NCI-H524 (cell line): ENCODE data around the gene AK9.
"Not testable (repeated sequence)": the region's sequence is repeated elsewhere in the genome, so short reads cannot be mapped to it uniquely, and the experiment has no call there.

Source experiments
- DNase-seq, 2 experiments: peaks; one replicate each; lab custom pipeline; 2025; lab: John Stamatoyannopoulos, UW

The AK9 gene

DNA sequence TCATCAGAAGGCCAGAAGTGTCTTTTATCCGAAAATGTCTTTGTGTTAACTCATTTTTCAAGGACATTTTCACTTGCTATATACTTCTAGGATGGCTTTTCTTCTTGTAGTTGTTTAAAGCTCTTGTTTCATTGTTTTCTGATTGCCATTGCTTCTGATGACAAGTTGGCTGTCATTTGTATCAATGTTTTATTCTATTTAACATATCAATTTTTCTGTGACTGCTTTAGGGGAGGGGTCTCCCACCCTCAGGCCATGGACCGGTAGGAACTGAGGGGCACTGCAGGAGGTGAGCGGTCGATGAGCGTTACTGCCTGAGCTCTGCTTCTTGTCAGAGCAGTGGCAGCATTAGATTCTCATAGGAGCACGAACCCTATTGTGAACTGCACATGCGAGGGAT is 65.8 kb downstream of the AK9 start:
- no peak for DNase-seq

DNA sequence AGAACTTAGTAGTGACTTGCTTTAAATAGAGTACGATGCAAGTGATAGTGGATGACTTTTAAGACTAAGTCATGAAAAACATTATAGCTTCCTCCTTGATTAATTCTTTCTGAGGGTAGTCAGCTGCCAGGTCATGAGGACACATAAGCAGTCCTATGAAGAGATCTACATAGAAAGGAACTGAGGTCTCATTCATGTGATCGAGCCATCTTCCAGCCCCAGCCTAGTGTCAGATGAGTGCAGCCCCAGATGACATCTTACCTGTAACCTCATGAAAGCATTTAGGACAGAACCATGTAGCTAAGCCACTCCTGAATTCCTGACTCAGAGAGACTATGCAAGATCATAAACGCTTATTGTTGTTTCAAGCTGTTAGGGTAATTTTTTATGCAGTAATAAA is 67.7 kb downstream of the AK9 start:
- no peak for DNase-seq

DNA sequence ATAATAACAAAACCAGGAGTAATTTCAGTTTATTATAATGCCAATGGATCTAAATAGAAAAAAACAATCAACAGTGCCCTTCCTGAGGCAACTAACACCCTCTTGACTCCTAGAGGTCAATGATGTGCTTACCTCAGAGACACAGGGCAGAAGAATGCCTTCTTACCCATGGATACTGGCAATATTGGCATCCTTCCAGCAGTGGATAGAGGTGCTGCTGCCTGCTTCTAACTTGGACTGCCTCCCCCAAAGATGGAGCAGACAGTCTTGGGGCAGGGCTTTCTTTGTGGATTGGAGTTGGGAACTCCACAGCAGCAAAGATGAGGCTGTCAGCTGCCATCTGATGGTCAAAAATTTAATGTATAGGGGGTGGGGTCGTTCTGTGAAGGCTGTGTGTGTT is 78.7 kb downstream of the AK9 start:
- DNase-seq = peak in 1 of 2 experiments; percentile 4

DNA sequence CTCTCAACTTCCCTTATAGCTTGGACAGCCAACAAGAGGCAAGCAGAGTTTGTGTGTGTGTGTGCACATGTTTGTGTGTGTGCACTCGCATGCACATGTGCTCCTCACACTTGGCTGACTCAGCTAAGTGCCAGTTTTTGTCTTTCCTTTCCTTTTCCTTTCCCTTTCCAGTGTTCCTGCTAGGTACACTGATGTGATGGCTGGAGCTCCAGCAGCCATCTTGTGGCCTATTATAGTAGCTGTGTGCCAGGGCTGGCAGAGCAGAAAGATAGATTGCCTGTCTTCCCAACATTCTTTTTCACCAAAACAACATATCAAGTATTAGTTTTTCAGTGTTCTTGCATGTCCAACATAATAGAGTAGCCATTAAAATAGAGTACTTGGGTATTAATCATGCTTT is 79.5 kb downstream of the AK9 start:
- no peak for DNase-seq

DNA sequence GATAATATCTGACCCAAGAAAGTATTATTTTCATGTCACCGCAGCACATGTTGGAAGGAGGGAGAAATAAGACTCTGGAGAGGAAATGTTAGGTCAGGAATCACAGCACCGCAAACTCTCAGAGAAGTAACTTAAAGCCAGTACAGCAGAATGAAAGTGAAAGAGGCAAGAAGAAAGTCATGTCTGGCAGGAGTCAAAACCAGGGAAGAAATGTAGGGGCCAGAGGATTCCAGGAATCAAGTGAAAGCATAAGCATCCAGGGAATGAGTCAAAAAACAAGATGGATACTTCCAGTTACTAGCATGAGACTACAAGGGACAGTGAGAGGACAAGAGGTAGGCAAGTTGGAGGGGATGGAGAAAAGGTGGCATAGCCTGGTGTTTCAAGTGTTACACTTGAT is 80.4 kb downstream of the AK9 start:
- no peak for DNase-seq

DNA sequence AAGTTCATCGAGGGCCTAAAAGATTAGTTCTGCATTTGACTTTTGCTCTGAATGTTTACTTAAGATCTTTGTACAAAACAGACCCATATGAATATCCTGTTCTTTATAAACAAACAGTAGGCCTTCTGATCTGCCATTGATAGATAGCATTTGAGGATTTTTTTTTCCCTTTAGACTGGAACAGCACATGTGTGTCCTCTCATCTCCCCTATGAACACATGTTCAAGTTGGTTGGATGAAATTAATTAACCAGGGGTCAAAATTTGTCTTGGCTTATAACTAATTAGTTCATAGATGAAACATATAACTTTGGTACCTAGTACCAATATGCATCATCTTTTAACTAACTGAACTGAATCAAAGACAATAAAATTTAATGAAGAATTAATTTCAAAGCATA is 81.3 kb downstream of the AK9 start:
- DNase-seq = no peak

DNA sequence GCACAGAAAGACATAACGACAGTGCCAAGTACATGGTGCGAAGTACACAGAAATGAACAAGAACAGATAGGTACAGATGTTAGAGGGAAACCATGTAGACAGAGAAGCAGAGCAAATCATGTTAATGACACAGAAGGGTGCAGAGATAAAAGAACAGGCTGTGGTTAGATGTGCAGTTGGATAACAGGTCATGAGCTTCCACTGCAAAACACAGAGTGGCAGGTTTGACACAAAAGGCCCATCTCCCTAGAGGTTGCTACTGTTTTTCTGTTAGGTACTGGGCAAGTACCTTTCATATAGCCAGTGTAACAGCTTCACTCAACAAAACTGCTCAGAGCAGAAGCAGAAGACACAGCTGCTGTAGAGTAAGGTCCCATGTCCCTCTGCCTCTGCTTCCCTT is 84.6 kb downstream of the AK9 start:
- DNase-seq = no peak

DNA sequence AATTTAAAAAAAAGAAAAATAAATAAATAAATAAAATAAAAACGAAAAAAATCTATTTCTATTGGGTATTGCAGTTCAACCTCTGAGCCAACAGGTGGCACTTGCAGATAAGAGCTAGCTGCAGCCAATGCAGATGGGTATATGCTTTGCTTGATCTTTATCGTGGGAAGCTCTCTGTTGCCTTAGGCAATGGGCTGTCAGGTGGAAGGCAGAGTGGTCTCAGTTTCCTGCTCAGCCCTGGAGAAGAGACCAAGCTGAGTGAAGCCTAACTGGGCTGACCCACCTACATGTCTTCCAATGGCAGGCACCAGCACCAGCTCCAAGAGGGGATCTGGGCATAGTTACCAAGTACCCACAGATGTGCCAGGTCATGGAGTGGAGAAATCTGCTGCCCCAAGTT is 95.0 kb downstream of the AK9 start:
- peak in 1 of 2 experiments; percentile 48 for DNase-seq

DNA sequence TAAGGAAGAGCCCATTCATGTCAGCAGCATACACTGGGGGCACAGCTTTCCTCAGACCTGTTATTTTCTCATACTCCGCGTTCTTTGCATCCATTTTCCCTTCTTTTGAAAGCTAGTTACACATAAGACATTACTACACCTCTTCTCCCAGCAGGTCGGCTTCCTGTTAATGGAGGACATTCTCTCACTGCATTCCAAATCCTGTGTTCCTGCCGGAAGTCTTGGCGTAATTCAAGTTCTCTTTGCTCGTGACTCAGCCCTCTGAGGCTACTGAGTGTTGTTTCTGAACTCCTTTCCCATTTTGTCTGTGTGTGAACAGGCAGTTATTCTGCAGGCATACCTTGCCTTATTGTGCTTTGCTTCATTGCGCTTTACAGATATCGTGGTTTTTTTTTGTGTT is 110.5 kb downstream of the AK9 start:
- DNase-seq = no peak

DNA sequence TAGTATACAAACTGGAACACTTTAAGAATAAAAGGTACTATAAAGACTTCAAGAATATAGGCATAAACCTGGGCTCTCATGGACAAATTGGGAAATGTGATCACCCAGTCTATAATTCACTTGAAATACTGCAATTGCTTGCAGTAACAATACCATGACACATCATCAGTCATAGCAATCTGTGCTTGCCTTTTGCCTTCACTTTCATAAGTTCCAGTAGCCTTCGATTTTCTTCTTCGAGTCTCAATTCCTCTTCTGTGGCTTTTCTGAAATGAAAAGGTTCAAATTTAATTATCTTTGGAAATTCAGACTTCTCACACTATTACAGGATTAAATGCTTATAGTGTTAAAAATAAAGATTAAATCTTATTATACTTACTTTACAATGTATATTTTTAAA is 111.6 kb downstream of the AK9 start:
- DNase-seq = no peak

DNA sequence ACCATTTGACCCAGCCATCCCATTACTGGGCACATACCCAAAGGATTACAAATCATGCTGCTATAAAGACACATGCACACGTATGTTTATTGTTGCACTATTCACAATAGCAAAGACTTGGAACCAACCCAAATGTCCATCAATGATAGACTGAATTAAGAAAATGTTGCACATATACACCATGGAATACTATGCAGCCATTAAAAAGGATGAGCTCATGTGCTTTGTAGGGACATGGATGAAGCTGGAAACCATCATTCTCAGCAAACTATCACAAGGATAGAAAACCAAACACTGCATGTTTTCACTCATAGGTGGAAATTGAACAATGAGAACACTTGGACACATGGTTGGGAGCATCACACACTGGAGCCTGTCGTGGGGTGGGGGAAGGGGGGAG is 121.1 kb downstream of the AK9 start:
- DNase-seq = not testable (repeated sequence)

DNA sequence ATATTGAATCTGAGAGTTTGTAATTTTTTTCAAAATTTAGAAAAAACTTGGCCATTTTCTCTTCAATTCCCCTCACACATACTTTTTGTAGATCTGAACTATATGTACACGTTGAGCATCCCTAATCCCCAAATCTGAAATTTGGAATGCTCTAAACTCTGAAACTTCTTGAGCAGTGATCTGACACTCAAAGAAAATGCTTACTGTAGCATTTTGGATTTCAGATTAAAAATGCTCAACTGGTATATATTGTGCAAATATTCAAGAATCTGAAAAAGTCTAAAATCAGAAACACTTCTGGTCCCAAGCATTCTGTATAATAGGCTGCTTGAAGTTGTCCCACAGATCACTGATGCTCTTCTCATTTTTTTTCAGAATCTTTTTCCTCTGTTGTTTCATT is 129.2 kb downstream of the AK9 start:
- no peak for DNase-seq

DNA sequence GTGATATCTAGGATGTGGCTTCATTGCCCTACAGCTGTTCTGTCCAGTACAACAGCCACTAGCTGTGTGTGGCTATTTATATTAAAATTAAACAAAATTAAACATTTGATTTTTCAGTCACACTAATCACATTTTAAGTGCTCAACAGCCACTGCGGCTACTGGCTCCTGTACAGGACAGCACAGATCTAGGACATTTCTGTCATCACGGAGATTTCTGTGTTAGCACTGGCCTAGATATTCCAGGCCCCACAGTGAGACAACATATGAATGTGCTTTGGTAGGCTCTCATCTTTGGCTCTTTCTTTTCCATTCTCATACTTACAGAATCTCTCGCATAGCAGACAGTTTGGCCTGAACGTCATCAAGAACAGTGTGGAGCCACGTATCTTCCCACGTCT is 159.6 kb downstream of the AK9 start:
- DNase-seq = no peak

DNA sequence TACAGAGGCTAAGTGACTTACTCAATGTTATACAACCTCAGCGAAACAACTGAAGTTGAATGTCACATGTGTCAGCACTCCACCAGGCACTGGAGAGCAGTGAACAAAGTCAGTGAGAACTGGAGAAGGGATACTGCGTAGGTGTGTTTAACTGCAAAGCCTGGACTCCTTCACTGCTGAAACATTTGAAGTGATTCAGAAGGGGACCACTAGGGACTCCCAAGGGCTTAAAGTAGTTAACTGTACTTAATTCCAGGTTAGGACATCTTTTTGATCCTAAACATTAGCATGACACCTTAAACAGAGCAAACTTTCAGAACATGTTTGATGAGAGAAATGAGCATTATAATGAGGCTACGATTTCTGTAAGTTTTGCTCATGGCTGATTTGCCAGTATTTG is 163.0 kb downstream of the AK9 start:
- peak; percentile 24 to 48 for DNase-seq

DNA sequence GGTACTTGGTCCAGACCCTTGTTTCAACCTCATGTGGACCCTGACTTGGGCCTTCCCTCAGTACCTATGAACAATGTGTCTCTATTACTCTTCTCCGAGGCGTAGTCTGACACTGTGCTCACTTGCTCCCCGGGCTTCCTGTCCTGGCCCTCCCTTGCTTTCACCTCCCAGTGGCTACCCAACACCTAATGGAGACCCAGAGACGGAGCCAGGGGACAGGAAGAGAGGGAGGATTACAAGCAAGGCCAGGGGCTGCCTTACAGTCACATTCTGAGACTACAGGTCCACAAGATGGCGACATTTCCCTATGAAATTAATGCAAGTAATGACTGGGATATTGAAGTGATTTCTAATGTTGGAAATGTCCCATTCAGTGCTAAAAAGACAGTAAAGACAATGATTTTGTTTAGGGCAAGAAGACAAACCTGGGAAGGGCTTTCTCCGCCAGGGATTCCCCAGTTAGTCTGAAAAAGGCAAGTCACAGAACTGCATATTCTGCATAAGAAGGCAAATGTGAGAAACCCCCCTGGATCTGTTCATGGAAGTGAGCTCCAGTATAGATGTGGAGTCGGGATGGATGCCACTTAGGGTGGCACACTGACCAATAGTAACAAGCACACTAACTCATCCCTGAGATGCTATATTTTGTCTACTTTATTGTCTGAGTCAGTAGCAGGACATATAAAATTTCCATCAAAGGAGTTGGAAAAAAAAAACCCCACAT is 163.9 kb downstream of the AK9 start:
- DNase-seq = peak; percentile 49 to 76

DNA sequence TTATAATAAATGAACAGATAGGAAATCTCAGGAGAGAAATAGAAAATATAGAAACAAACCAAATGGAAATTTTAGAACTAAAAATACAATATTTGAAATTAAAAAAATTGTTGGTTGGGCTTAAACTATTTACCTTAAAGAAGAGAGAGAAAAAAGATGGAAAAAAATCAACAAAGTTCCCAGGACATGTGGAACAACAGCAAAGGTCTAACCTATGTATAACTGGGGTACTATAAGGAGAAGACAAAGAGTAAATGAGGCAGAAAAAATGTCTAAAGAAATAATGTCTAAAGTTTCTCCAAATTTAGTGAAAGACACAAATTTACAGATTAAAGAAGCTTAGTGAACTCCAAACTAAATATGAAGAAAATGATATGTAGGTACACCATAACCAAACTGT is 166.9 kb downstream of the AK9 start:
- DNase-seq = no peak

DNA sequence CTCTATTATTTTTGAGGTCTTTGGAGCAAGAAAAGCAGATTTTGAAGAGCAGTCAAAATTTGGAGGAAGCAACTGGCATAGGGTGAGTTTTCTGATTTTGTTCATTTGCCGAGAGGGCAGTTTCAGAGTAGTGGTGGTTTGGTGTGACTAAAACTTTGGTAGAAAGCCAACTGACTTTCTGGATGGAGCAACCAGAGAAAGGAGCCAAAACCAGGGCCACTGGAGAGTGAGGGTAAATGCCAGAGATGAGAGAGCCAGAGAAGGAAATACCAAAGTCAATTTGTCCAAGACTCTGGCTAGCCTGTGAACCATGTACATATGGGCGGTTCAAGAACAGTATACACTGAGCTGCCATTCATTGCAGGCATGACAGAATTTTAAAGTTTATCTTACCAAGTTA is 167.5 kb downstream of the AK9 start:
- no peak for DNase-seq

DNA sequence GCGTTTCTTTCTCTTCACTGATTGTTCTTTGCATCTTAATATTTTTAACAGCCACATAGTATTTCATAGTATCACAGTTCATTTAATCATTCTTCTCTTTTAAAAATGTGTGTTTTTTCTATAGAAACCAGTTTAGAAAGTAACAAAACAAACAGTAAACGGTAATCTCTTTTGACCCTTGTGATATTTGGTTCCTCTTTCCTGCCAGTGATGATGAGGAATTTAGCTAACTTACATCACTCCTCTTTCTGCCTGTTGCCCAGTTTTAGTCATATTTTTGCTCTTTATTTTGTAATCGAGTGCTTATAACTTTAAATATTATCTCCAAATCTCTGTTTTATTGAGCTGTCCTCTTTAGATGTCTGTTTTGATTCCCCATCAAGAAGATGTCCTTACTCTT is 169.9 kb downstream of the AK9 start:
- no peak for DNase-seq

DNA sequence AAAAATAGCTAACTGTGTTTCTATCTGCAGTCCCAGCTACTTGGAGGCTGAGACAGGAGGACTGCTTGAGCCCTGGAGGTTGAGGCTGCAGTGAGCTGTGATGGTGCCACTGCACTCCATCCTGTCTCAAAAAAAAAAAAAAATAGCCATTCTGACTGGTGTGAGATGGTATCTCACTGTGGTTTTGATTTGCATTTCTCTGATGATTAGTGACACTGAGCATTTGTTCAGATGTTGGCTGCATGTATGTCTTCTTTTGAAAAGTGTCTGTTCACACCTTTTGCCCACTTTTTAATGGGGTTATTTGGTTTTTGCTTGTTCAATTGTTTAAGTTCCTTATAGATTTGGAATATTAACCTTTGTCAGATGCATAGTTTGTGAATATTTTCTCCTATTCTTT is 171.4 kb downstream of the AK9 start:
- DNase-seq = not testable (repeated sequence)

DNA sequence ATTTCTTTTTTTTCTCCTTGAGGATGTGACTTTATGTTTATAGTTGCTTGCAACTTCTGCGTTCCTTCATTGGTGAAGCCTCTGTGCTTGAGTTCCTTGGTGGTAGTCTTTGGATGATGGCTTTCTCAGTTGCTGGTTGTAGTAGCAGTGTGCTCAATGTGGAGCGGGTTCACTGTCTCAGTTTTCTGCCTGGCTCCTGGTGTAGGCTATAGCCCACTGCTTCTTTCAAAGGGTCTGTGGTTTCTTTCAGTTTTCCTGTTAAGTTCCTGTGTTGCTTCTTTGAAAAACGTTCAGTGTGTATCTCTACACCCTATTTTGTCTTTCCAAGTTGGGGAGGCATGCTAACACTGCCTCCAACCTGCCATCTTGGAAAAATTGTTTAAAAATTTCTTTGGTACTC is 174.1 kb downstream of the AK9 start:
- no peak for DNase-seq

DNA sequence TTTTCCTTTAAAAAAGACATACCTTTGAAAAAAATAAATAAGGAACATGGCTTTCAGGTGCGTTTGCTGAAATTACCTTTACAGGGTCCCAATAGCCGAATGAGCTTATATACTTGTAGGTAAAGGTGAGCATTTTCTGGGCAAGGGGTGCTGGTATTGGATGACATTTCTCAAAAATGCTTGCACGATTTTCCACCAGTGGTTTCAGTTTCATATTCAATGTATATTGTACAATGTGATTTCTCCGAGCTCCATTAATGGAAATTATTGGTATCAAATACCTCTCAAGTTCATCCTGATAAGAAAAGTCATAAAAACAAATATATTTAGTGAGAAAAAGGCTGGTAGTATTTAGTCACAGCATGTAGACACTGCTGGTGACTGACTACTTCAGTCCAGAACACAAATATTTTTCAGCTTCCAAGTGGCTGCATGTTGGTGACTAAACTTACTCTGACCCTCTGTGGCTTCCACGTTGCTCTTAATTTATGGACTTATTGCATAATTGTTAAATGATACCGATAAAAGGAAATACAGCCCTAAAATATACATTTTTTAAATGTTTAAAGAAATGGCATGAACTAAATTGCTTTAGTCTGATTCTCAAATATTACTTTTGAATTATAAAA is 175.1 kb downstream of the AK9 start:
- no peak for DNase-seq

DNA sequence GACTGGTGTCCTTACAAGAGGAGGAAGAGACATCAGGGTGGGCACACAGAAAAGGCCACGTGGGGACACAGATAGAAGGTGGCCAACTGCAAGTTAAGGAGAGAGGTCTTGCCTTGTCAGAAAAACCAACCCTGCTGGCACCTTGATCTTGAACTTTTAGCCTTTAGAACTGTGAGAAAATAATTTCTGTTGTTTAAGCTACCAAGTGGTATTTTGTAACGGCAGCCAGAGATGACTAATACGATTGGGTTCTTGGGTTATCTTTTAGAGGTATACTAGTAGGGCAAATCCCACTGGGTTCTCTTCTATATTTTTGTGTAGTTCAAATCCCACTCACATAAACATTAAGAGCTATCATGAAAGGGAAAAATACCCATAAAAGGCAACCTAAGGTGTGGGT is 176.1 kb downstream of the AK9 start:
- no peak for DNase-seq

DNA sequence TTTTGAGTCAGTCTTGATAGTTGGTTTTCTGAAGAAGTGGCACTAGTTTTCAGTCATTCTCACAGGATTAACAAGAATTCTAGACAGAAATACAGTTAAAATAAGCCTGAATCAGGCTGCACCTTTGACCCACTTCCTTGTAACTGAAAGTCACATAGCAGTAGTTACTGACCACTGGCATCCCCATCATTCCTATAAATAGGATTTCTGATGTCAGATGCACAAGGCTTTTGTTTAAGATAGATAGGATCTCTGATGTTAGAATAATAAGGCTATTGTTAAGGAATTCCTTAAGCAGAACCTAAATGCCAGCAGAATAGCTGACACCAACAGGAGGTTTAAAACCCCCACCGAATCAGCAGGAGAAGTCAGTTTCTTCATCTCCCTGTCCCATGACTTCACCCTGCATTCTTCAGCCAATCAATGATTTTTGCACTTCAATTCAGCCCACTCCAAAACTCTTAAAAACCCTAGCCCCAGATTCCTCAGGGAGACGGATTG is 177.4 kb downstream of the AK9 start:
- no peak for DNase-seq

DNA sequence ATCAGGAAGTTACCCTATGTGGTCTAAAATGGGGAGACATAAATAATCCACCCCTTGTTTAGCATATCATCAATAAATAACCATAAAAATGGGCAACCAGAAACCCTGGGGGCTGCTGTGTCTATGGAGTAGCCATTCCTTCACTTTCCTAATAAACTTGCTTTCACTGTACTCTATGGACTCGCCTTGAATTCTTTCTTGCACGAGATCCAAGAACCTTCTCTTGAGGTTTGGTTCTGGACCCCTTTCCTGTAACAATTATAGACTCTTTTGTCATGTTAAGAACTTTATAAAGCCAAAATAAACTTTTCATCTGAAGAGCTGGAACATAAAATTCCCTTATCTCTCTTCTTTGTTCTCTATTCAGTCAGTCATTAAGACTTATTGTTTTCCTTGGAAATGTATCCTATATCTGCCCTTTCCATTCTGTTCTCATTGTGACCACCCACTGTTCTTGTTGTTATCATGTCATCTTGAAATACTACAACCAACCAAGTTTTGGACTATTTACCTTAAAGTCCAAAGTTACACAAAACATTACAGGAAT is 178.7 kb downstream of the AK9 start:
- DNase-seq = no peak
